Stimulated activated CD8-positive, alpha-beta memory T cell treated with anti-CD3 and anti-CD28 coated beads, Interleukin-2, amount 100 ng/mL, for 48 hours (primary cell): ENCODE measurements around the gene RAB17.

Experiments
- DNase-seq, 2 donors: peaks; one replicate each; pipeline ENCODE4 v3.0.0-alpha.2; 2020; ENCODE audit warnings: low read depth in 2 of 2

Gene RAB17

GRCh38 chr2:237577956-237578870, 12.3 kb downstream of the RAB17 start:
- DNase-seq, result no peak

- no peak for DNase-seq
These were observed 13.1 kb downstream of the RAB17 start for GRCh38 chr2:237577458-237577857.

- DNase-seq, result no peak
These were observed 13.6 kb downstream of the RAB17 start for GRCh38 chr2:237576974-237577373.

- no peak for DNase-seq
These were observed 14.4 kb downstream of the RAB17 start for GRCh38 chr2:237575869-237576862.

DNA sequence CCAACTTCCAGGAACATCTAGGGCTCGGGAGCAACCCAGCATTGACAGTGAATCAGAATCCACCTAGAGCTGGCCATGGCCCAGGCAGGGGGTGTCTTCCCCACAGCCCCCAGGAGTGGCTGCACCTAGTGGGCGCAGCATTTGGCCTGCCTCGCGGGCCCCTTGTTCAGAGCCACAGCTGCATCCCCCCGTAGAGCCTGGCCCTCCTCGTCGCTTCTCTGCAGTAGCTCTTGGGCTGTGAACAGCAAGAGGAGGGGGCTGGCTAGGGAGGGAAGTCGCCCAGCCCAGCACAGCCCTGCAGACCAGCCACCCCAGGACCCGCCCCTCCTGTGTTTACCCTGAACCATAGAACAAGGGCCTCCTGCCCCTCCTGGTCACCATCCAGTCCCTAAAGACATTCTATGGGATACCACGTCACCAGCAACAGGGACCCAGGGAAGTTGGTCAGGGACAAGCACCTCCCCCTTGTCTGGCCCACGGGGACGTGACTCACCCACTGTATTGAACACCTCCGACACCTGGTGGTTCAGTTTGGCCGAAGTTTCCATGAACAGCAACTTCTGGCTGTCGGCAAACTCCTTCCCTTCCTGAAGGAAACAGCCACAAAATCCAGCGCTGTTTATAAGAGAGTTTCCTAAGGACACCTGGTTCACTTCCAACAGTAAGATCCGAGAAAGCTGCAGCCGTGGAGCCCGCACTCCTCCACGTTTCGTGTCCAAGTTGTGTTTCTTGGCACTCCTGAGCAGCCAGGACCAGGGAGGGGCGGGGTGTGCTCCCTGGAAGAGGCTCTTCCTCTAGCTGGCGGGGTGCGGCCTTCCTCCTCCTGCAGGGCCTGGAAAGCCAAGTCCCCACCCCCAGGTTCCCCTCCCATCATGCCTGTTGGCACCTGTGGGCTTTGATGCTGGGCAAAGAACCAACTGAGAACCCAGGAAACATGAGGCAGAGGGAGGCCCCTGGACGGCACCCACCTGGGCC, 15.4 kb downstream of the RAB17 start:
- no peak for DNase-seq

GRCh38 chr2:237574467-237574866, 16.1 kb downstream of the RAB17 start:
- DNase-seq, result no peak

- no peak for DNase-seq
These were observed 16.7 kb downstream of the RAB17 start for GRCh38 chr2:237573721-237574415.

GRCh38 chr2:237572742-237573101, 17.8 kb downstream of the RAB17 start:
- no peak for DNase-seq

DNA sequence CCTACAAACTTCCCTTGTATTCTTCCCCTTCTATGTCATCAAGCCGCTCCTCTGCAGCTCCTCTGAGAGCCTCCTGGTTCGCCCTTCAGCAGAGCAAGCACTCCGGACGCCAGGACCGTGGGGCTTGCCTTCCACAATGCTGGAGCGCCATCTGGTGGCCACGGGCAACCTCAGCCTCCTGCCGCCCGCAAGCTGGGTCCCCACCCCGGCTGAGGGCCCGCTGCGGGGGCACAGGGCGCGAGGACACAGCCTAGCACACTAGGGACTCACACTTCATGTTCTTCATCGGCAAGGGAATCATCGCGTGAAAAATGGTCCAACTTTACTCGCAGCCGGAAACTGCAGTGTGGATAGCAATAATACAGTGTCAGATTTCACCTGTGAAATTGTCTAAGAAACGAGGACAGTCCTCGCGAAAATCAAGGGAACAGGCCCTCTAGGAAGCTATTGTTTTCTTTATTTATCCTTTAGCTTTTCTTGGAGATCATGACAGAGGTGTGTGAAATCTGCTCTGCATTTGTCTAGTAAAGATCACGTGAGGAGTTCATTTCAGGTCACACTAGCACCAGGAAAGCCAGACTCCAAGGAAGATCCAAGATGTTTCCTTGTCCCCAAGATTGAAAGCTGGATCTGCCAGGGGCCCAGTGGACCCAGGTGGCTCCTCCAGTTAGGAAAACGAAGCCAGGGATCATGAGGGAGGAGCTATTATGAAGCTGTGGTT, 18.4 kb downstream of the RAB17 start:
- peak; percentile 85 to 86 for DNase-seq

DNA sequence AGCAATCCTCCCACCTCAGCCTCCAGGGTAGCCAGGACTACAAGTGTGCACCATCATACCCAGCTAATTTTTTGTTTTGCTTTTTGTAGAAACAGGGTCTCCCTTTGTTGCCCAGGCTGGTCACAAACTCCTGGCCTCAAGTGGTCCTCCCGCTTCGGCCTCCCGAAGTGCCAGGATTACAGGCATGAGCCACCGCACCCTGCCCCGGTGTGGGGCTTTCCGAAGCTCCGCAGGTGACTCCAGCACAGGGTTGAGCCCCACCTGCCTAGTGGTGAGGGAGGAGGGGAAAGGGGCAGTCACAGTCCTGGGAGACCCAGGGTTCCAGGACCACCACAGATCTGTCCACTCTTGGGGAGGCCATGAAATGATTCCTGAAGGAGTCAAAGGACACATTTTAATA, 19.0 kb downstream of the RAB17 start:
- no peak for DNase-seq

GRCh38 chr2:237570776-237571335, 19.7 kb downstream of the RAB17 start:
- no peak for DNase-seq

- DNase-seq, result no peak
These were observed 20.6 kb downstream of the RAB17 start for GRCh38 chr2:237569896-237570295.

- no peak for DNase-seq
These were observed 21.5 kb downstream of the RAB17 start for GRCh38 chr2:237569041-237569440.

GRCh38 chr2:237568121-237568660, 22.3 kb downstream of the RAB17 start:
- no peak for DNase-seq

DNA sequence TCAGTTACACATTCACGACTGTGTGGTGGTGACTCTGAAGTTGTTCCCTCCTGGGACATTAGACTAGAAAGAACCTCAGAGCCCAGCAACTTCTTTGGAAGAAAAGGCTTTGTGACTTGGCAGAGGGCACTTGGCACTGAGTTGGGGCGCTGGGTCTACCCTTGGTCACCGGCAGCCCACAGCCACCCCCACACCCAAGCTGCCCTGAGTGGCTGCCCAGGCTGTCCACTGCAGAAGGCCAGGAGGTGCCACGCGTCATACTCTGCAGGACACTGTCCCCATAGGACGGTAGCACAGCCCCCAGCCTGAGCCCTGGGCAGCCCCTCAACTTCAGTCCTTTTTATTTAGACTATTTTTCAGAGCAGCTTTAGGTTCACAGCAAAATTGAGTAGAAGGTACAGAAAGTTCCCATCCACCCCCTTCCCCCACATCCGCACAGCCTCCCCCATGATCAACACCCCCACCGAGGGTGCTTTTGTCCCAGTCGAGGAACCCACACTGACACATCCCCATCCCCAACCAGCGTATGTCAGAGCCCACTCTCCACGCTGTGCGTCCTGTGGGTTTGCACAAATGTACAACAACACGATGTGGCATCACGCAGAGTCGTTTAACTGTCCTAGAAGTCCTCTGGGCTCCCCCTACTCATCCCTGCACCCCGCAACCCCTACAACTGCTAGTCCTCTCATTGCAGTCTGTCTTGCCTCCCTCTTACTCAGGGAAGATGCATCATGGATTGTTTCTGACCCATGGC, 23.1 kb downstream of the RAB17 start:
- no peak for DNase-seq

- no peak for DNase-seq
These were observed 23.9 kb downstream of the RAB17 start, which contains the start of gene PRLH for GRCh38 chr2:237566401-237567235. PRLH (plus strand) TSS chr2:237566574; CDS start chr2:237566574, 0 bp downstream.

GRCh38 chr2:237565974-237566373, 24.6 kb downstream of the RAB17 start:
- no peak for DNase-seq
